HG02973 (cell line): Measurements from ENCODE around the gene ZNF385B.
"Not testable (repeated sequence)": the region's sequence is repeated elsewhere in the genome, so short reads cannot be mapped to it uniquely, and the experiment has no call there.

Experiments
- ATAC-seq: cut with Tn5 transposase; IDR thresholded peaks from one replicate; pipeline ENCODE4 v1.9.1; 2021; ENCODE audit warnings: moderate library complexity; ENCODE audit not compliant: unreplicated experiment

Gene ZNF385B

DNA sequence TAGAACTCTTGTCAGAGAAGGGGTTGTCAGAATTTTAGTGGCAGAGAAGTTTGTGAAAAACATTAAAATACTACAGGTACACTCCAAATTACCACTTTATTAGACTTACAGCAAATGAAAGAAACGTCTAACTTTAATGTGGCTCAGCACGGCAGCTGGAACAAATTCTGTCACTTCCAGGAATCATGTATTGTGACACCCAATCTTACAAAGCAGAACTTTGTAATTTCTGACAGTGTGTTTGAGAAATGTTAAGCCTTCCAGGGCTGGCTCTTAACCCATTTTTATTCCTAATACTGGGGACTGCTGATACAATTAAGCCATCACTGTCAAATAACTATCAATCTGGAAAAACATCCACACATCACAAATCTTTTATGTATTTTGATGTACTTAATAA is 216.4 kb downstream of the ZNF385B start:
- ATAC-seq: no peak

GRCh38 chr2:179642462-179642861 is 218.9 kb downstream of the ZNF385B start:
- ATAC-seq: no peak

GRCh38 chr2:179636995-179637394 is 224.4 kb downstream of the ZNF385B start:
- no peak for ATAC-seq

DNA sequence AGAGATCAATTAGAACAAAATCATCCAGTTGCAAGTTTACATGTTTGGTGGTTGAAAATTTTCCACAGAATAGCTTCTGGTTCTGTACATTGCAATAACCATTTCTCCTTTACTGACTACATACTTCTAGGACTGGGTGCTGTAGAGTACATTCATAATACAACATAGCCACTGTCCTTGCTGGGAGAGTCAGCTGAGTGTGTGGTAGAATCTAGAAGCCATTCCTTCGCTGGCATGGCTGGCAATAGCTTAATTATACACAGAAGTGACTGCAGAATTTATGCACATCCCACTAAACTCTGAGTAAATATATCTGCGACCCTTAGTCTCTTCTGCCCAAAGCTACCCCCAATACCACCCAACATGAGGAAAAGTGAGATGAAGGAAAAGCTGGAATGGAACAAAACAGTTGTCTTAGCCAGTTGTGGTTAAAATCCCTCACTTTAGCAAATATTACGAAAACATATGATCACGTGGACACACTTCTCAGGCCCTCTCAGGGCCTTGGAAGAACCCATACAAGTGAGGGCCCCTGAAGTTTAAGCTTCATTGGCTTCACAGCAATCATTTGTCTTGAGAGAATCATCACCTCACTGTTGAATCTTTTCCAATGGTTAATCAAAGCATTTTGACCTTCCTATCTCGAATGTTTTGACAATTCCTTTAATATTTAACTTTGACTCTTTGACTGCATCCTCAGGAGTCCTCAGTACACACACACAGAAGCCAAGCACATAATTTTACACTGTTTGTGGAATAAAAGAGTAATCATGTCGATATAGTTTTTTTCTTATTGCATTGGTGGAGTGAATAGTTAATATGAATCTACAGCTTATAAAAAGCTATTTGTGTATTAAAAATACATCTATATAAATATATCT is 225.1 kb downstream of the ZNF385B start:
- ATAC-seq: no peak

- not testable (repeated sequence) for ATAC-seq
These were observed 229.5 kb downstream of the ZNF385B start for GRCh38 chr2:179631769-179632385.

DNA sequence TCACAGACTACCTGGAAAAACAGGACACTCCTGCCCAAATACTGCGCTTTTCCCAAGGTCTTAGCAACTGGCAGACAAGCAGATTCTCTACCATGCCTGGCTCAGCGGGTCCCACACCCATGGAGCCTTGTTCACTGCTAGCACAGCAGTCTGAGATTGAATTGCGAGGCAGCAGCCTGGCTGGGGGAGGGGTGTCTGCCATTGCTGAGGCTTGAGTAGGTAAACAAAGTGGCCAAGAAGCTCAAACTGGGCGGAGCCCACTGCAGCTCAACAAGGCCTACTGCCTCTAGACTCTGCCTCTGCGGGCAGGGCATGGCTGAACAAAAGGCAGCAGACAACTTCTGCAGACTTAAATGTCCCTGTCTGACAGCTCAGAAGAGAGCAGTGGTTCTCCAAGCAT is 231.6 kb downstream of the ZNF385B start:
- ATAC-seq: not testable (repeated sequence)

DNA sequence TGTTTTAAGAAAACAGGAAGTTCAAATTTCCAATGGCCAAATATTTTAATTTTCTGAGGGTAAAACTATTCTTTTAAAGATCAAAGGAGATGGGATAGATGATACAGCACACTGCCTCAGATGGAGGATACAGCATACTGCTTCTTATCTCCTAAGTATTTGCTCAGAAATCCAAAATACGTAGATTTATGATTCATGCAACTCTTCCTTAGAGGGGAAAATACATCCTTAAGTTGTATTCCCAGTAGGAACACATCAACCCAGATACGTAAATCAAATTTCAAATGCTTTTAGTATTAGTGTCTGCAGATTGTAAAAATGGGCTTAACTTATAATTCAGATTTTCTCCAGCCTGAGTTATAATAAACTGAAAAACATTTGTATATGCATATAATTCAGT is 235.2 kb downstream of the ZNF385B start:
- no peak for ATAC-seq

- ATAC-seq: no peak
These were observed 238.6 kb downstream of the ZNF385B start for GRCh38 chr2:179622635-179623300.

DNA sequence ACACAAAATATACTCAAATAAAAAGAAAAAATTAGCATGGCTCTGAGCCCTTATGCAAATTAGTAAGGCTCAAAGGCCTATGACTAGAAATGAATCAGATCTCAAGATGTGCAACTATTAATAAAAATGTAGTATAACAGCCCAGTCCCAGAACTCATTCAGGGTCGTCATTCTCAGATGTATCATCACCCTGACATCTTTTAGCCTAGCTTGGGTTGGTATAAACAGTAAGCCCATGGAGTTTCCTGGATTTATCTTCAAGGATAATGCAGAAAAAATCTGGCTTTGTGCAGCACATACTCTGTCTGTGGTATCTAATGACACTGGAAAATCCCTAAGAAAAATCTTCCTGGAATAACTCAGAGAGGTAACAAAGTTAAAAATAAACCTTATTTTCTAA is 239.3 kb downstream of the ZNF385B start:
- ATAC-seq: no peak

DNA sequence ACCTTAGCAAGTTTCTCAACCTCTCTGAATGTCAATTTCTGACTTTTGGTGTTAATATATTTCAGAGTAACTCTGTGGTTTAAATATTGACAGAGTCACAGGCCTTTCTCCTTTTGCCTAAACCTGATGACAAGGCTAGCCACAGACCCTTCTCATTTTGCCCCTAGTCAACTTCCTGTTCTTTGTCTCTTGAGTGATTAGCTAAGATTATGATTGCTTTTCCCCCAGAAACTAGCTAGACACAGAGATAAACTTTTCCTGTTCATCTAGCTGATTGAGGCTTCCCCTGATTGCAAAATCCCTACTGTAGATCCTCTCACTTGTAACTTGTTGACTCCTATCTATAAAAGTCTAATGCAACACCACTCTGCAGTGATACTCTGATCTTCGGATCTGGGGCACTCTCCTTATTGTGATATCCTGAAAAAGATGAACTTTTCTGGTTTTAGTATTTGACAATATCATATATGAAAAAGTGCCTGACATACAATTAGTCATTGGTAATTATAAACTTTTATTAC is 241.4 kb downstream of the ZNF385B start:
- ATAC-seq: no peak

- ATAC-seq: no peak
These were observed 247.3 kb downstream of the ZNF385B start for GRCh38 chr2:179614121-179614520.

DNA sequence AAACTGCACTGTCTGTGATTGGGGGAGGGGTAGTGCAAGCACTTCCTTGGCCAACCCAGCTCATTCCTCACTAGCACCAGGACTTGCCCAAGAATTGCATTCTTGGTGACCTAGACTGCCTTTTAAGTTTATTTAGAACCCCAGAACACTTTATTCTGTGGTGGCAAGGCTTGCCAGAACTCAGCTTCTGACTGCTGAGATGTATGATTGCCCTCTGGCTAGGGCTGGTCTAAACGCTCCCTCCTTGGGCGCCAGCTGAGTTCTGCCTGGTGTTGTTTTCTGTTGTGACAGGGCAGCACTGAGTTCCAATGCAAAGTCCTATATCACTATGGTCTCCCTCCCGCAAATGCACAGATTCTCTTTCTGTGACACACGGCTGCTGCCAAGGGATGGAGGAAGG is 247.7 kb downstream of the ZNF385B start:
- no peak for ATAC-seq

- no peak for ATAC-seq
These were observed 248.1 kb downstream of the ZNF385B start for GRCh38 chr2:179613299-179613651.

- ATAC-seq: no peak
These were observed 248.7 kb downstream of the ZNF385B start for GRCh38 chr2:179612591-179613298.

DNA sequence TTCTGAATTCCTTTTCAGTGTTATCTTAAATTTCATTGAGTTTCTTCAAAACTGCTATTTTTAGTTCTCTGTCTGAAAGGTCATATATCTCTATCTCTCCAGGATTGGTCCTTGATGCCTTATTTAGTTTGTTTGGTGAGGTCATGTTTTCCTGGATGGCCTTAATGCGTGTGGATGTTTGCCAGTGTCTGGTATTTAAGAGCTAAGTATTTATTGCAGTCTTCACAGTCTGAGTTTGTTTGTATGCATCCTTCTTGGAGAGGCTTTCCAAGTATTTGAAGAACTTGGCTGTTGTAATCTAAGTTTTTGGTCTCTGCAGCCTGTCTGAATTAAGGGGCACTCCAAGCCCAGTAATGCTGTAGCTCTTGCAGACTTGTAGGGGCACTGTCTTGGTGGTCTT is 249.3 kb downstream of the ZNF385B start:
- no peak for ATAC-seq

DNA sequence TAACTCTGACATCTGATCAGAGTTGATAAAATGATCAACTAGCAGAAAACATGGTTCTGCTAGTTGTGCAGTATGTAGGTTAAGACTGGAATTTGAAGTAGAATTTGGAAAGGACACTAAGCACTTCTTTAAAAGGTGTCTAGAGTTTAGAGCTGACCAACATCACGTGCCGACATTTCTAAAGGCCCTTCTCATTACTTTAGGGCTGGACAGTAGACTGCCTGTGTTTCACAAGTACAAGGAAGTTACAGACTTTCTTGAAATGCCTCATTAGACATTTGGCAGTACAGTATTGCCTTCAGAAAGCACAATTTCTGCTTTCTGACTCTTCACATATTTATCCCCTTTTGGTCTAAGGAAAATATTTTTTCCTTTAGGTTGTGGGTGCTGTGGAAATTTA is 255.3 kb downstream of the ZNF385B start:
- no peak for ATAC-seq

DNA sequence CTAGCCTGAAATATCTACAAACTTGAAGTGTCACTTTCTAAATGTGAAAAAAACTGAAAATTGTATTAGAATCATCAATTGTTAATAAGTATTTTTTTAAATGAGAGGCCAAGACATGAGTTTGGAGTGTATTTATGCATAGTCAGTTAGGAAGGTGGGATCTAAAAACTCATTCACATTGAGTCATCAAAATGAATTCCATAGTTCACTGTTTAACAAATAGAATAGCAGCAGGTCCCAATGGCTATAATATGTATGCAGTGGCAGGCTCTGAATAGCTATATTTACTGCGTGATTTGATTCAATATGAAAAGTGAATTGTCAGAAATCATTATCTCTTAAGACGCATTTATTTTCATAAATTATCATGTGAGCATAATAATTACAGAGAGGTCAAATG is 256.1 kb downstream of the ZNF385B start:
- no peak for ATAC-seq

GRCh38 chr2:179604598-179604997 is 256.8 kb downstream of the ZNF385B start:
- no peak for ATAC-seq

GRCh38 chr2:179602452-179602851 is 259.0 kb downstream of the ZNF385B start:
- ATAC-seq: no peak

GRCh38 chr2:179596018-179596417 is 265.4 kb downstream of the ZNF385B start:
- no peak for ATAC-seq

DNA sequence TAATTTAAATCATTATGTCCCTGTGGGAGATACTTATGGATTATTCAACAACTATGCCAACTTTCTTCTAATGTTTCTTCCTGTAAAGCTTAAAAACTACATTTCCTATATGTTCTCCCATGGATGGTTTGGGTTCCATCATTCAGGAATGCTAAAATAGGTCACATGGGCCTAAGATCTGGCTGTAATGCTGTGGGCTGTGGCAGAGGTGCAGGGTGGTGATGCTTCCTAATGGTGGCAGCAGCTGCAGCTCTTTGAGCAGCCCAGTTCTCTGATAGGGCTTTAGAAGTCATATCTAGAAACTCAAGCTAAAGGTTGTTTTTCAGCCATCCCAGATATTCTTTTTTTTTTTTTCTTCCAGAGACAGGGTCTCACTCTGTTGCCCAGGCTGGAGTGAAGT is 266.1 kb downstream of the ZNF385B start:
- ATAC-seq: no peak
